A549 (cell line): ENCODE data around the gene CC2D1A.

Experiments used
- CTCF ChIP-seq: fragments of >200 bp; sonication (Bioruptor Twin); formaldehyde crosslinking; IDR thresholded peaks from 3 replicates; pipeline ENCODE4 v1.5.1; 2016
- EP300 ChIP-seq, 2 experiments: fragments of >200 bp; sonication (Bioruptor Twin); formaldehyde crosslinking; IDR thresholded peaks; 2 replicates in 1 of 2; 3 replicates in 1 of 2; pipeline ENCODE4 v1.6.1; 2016 to 2017
- MAZ ChIP-seq: fragments of 150-350 bp; IDR thresholded peaks from 2 replicates; pipeline ENCODE4 v1.6.1; 2014; ENCODE audit warnings: antibody characterized with exemption, low read depth, low read length, borderline replicate concordance
- POLR2A ChIP-seq: IDR thresholded peaks from 2 replicates; pipeline ENCODE4 v1.6.1; 2012; ENCODE audit warnings: mild to moderate bottlenecking, low read length
- REST ChIP-seq: fragments of 200-600 bp; sonication (generic); IDR thresholded peaks from 2 replicates; pipeline ENCODE4 v1.6.1; 2016; ENCODE audit warnings: antibody characterized with exemption, mild to moderate bottlenecking, moderate library complexity
- USF2 ChIP-seq: fragments of 450-650 bp; IDR thresholded peaks from 2 replicates; pipeline ENCODE4 v1.6.1; 2014; ENCODE audit warnings: antibody characterized with exemption

DNA sequence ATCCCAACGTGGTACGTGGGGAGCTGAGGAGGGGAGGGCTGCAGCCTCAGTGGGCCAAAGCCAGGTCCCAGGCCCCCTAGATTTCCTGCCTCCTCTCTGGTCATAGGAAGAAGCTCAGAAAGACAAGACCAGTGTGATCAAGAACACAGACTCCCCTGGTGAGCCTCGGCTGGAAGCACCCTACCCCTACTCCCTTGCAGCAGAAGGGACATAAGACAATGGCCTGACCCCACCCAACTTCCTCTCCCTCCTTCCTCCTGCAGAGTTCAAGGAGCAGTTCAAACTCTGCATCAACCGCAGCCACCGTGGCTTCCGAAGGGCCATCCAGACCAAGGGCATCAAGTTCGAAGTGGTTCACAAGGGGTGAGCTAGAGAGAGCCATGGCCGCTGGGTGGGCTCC is 20.7 kb downstream of the CC2D1A start:
- TF ChIP-seq REST (no peak), POLR2A (no peak), EP300 (IDR thresholded peaks at IDR 0.05) (no peak), CTCF (no peak), MAZ (no peak), USF2 (no peak)
